Eye (tissue), 1 donor: Measurements from ENCODE around the gene DLGAP4.

Source experiments
- DNase-seq: peaks from one replicate; pipeline ENCODE4 v3.0.0-alpha.2; 2015

DLGAP4 gene

GRCh38 chr20:36333841-36334240 is 27.7 kb downstream of the DLGAP4 start:
- no peak for DNase-seq

DNA sequence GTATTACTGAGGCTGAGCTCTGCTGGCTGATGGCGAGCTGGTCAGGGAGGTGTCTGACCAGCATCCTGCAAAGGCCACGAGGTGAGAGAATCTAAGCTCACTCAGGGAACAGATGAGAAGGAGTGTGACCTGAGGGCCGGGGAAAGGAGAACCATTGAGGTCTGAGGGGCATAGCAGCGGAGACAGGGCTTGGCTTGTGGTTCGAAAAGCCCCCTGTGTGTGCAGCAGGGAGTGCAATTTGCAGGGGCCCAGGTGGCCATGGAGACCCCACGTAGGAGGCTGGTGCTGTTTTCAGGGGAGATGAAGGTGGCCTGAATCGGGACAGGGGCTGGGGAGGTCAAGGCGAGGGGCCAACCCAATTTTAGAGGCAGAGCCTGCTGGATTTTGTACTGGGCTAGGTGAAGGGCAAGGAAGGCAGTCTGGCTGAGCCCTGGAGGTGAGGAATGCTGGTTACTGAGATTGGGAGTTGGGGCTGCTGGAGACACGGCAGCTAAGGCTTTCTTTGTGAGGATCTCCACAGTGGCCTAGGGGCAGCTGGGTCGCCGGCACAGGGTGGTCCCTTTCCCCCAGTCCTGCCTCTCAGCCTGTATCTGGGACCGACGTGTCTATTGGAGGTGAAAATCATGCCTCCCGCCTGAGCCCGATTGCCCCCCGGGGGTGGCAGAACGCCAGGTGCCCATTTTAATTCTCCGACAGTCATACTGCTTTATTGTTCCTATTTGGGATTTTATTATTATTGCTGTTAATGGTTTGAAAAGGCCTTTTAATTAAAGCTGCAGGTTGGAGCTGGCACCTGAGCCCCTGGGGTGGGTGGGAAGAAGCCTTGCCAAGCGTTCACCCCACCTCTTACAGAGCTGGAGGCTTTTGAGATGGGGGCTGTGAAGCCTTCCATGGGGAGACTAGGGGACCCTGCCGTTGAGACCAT is 28.4 kb downstream of the DLGAP4 start:
- DNase-seq: no peak

DNA sequence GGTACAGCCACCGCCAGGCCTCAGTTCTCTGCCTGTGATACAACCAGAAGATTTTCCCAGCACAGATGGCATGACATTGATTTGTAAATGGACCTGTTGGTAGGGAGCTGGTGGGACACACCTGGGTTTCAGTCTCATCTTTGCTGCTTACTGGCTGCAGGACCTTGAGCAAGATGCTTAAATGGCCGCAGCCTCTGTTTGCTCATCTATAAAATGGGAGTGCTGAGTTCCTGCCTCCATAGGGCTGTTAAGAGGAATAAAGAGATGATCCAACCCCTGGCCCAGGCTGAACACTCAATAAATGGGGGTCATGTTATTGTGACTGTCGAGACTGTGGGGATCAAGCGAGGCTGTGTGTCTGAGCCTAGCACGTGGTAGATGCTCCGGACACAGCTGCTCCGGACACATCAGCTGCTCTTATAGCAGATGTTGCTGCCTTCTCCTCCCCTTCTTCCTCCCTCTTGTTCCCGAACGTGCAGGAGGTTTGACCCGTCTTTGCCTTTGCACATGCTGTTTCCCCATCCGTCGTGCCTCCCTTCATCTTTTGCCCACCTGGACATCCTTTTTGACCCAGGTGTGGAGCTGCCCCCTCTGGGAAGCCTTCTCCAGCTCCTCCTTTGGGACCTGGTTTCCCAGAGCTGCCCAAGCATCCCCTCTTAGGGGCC is 29.2 kb downstream of the DLGAP4 start:
- no peak for DNase-seq

GRCh38 chr20:36336204-36336603 is 30.1 kb downstream of the DLGAP4 start:
- no peak for DNase-seq

DNA sequence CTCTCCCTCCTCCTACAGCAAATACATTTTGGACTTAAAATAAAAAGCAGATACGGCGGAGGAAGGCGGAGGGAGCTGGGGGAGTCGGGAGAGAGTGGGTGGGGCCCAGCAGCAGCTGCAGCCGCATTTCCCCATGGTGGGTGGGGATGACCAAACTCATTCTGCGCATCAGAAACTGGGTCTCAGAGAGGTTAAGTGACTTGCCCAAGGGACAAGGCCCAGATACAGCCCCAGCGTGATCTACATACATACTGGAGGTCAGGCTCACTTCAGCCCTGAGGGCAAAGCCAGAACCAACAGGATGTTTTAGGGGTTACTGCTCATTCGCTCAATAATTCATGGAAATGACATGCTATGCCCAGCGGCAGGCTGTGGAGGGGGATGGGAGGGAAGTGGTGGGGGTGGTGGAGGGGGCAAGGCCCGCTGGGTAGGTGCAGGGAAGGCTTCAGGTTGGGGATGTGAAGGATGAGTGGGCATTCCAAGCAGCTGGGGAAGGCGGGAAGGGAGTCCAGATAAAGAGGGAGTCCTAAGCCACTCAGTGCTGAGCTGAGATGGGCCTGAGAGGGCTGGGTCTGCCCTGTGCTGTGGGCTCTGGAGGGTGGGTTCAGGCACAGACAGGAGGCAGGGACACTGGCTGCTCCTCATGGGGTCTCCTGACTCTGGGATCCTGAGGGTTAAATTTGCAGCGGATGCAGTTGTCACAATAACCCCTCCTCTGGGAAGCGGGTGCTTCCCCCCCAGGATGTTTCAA is 31.0 kb downstream of the DLGAP4 start:
- peak; percentile 75 for DNase-seq

- no peak for DNase-seq
Measured at GRCh38 chr20:36337886-36338285, 31.7 kb downstream of the DLGAP4 start.

- DNase-seq: no peak
Measured at GRCh38 chr20:36339646-36340592, 33.8 kb downstream of the DLGAP4 start.

GRCh38 chr20:36340593-36340990 is 34.5 kb downstream of the DLGAP4 start:
- DNase-seq: no peak

DNA sequence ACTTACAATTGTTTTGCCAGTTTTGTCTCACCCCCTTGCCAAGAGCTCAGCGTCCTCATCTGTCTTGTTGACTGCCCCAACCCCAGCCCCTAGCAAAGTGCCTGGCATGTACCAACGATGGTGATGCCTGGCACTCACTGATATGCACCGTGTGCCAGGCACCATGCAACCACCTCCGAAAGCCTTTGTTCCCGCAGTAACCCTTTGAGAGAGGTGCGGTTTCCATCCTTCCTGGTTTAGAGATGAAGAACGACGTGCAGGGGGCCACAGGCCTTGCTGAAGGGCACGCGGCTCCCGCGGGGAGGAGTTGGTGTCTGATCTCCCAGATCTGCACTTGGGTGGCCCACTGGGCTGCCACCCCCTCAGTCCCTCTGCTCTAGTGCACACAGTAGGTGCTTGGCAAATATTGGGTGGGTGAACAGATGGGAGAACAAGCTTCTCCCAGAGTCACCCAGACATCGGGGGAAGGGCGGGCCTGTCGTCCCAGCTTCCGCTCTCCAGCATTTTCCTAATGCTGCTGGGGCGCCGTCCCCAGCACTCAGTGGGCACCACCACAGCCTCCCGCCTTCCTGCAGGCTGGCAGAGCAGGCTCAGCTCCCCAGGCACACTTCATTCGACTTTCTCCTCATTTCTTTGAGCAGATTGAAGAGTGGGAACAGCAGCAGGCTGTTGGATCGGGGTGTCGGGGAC is 35.3 kb downstream of the DLGAP4 start:
- DNase-seq: no peak

- no peak for DNase-seq
Measured at GRCh38 chr20:36342331-36343120, 36.4 kb downstream of the DLGAP4 start.

- DNase-seq: no peak
Measured at GRCh38 chr20:36343641-36344040, 37.5 kb downstream of the DLGAP4 start.

DNA sequence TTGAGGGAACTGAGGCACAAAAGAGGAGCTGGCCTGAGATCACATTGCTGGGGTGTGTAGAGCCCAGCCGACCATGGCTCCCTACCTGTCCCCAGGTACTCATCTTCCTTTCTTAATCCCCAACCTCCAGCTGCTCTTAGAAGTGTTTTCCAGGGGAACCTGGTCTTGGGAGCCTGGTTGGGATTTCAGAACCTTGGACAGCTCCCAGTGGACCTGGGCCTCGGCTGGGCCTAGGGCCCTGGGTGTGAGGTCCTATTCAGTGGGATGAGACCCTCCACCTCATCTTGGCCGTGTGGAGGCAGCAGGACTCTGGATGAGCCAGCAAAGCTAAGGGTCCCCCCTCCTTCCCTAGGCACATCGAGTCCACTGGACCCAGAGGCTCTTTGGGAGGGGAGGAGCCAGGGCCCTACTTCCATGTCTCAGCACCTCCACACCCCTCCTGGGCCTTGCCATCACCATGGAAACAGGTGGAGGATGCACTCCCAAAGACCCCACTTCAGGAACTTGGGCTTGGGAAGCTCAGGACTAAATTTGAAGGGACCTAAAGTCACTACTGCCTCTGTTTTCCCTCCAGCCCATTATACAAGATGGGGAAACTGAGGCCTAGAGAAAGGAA is 38.5 kb downstream of the DLGAP4 start:
- peak; percentile 89 for DNase-seq

DNA sequence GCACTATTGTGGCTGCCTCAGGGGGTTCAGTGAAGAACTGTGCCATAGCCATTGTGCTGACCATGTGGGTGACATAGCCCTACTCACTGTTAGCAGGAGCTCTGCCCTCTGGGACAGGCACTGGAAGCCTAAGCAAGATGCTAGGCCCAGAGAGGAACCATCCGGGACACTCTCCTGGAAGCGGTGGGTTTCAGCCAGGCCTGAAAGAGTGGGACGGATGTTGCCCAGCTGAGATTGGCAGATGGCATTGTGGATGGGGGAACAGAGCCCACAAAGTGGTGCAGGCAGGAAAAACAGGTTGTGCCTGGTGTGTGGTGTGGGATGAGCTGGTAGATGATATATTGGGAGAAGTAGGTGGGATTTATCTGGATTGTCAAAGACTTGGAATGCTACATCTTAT is 40.1 kb downstream of the DLGAP4 start:
- no peak for DNase-seq

DNA sequence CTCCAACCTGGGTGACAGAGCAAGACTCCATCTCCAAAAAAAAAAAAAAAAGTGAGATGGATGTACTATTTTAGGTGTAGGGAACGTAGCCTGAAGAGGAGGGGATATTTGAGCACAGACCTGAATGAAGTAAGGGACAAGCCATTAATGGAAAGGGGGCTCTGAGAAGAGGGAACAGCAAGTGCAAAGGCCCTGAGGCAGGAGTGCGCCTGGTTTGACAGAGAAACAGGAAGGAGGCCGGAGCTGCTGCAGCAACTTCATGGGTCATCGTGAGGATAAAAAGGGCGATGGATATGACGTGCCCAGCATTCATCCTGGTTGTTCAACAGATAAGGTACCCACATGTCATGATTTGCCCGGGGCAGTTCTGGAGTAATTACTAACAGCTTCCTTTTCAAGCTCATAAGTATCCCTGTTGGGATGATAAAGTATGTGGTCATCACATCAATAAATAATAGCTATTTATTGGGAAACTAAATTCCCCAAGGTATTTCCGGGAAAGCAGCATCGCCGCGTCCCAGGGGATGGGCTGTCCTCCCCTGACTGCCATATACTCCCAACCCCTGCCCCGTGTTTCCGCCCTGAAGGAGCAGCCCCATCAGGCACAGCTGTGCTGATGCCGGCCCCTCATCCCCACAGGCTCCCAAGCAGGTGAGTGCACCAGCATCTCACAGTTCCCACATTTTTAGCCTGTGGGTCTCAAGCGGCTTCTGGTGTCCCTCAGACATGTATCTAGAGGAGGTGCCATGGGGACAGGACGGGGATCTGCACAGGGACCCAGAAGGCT is 43.4 kb downstream of the DLGAP4 start:
- no peak for DNase-seq

DNA sequence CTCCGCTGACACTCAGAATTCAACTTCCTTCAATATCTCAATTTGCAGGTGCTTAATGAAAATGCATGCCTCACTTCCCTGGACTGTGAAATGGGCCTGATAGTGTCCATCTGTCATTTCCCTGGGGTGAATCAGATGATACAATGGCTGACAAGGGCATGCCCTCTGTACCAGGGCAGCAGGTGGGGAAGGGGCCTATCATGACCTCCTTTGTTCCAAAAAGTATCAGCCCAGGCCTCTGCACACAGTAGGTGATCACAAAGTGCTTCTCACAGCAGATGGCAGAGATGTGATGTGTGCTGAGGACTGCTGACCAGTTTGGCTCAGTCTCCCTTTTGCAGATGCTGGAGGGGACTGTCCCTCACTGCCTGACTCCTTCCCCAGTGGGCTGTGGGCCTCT is 44.3 kb downstream of the DLGAP4 start:
- no peak for DNase-seq

DNA sequence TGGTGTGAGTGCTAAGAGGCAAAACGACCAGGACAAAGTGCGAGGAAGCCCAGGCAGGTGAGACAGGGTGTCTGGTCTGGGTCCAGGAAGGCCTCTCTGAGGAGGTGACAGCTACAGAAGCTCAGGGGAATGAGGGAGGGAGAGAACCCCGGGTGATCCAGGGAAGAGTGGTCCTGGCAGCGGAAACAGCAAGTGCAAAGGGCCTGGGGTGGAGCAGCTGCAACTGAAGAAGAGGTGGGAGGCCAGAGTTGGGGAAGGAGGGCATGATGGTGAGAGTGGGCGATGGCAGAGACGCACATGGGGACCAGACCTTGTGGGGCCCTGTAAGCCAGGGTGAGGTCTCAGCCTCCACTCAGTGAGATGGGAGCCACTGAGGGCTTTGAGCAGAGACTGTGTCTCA is 45.8 kb downstream of the DLGAP4 start:
- DNase-seq: no peak

DNA sequence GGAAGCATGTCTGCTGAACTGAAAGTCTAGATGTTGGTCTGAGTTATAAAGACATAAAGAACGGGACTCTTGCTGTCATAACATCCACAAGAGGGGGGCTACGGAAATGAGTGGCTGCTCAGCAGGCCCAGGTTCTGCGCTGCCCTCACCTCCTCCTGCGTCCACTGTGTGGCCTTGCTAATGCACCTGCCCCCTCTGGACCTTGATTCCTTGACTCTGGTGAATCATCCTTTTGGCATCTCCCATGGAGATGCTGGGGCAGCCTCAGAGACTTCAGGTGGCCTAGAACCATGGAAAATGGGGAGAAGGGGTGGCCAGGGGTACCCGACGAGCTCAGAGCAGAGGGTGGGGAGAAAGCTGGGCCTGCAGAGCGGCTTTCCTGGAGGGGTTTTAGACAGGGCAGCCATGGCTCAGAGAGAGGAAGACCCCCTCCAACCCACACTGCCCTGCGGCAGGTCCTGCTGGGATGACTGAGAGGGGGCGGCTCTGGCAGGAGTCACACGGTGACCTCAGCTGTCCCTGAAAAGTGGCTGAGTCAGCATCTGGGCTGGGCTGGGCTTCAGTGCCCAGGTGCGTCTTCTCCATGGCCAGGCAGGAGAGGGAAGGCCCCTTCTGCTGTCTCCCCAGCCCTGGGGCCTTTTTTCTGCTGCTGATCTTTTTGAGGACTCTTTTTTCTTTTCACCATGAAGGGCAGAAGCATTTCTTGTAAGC is 46.9 kb downstream of the DLGAP4 start:
- no peak for DNase-seq

DNA sequence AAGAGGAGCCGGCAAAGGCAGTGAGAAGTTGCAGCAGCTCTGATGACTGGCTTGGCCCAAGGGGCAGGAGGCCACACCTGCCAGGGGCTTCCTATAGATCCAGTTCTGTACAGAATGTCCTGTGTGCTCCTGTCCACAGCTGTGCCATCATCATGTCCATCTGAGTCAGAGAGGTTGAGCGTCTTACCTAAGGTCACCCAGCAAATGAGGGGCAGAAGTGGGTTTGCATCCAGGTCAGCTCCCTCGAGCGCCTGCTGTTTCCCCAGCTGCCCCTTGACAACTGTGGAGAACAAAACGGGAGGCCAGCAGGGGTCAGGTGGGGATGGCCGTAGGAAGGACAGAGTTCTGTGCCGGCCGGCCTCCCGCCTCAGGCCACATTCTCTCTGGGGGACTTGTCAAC is 47.6 kb downstream of the DLGAP4 start:
- no peak for DNase-seq
